GM21723 (cell line): ENCODE results near the gene MOGAT2.
"Not testable (repeated sequence)": the region's sequence is repeated elsewhere in the genome, so short reads cannot be mapped to it uniquely, and the experiment has no call there.

ENCODE experiments used
- ATAC-seq: cut with Tn5 transposase; IDR thresholded peaks from one replicate; pipeline ENCODE4 v1.9.1; 2021; ENCODE audit warnings: mild to moderate bottlenecking, moderate library complexity; ENCODE audit not compliant: unreplicated experiment

The MOGAT2 gene

GRCh38 chr11:75718419-75719339 is 1.0 kb downstream of the MOGAT2 start:
- no peak for ATAC-seq

GRCh38 chr11:75719340-75720239 is 2.0 kb downstream of the MOGAT2 start:
- no peak for ATAC-seq

GRCh38 chr11:75720639-75721038 is 3.0 kb downstream of the MOGAT2 start:
- ATAC-seq = no peak

- ATAC-seq = no peak
Measured at GRCh38 chr11:75721852-75722668, 4.4 kb downstream of the MOGAT2 start.

GRCh38 chr11:75722669-75723042 is 5.0 kb downstream of the MOGAT2 start:
- no peak for ATAC-seq

- ATAC-seq = no peak
Measured at GRCh38 chr11:75725547-75726320, 8.1 kb downstream of the MOGAT2 start.

- no peak for ATAC-seq
Measured at GRCh38 chr11:75728992-75729391, 11.4 kb downstream of the MOGAT2 start.

GRCh38 chr11:75731095-75731494 is 13.5 kb downstream of the MOGAT2 start:
- no peak for ATAC-seq

- no peak for ATAC-seq
Measured at GRCh38 chr11:75733071-75733430, 15.4 kb downstream of the MOGAT2 start.

- ATAC-seq = no peak
Measured at GRCh38 chr11:75733431-75734107, 15.9 kb downstream of the MOGAT2 start.

- ATAC-seq = no peak
Measured at GRCh38 chr11:75734491-75735180, 17.0 kb downstream of the MOGAT2 start.

GRCh38 chr11:75735181-75735845 is 17.7 kb downstream of the MOGAT2 start:
- ATAC-seq = no peak

GRCh38 chr11:75737314-75737713 is 19.7 kb downstream of the MOGAT2 start:
- ATAC-seq = no peak

GRCh38 chr11:75740681-75741080 is 23.0 kb downstream of the MOGAT2 start:
- no peak for ATAC-seq

- not testable (repeated sequence) for ATAC-seq
Measured at GRCh38 chr11:75743159-75743558, 25.5 kb downstream of the MOGAT2 start.

GRCh38 chr11:75743711-75744563 is 26.3 kb downstream of the MOGAT2 start:
- no peak for ATAC-seq

GRCh38 chr11:75745807-75746206 is 28.2 kb downstream of the MOGAT2 start:
- ATAC-seq = no peak
